Stimulated activated CD4-positive, alpha-beta T cell treated with anti-CD3 and anti-CD28 coated beads, Interleukin-2, amount 100 ng/mL, for 48 hours (primary cell): ENCODE results near the gene MRPS17.
A peak's percentile ranks its signal among the peaks of the same experiment; 100 is the strongest.
"Not testable (repeated sequence)": the region's sequence is repeated elsewhere in the genome, so short reads cannot be mapped to it uniquely, and the experiment has no call there.

Source experiments
- DNase-seq, 2 donors: peaks; one replicate each; pipeline ENCODE4 v3.0.0-alpha.2; 2020

The MRPS17 gene

DNA sequence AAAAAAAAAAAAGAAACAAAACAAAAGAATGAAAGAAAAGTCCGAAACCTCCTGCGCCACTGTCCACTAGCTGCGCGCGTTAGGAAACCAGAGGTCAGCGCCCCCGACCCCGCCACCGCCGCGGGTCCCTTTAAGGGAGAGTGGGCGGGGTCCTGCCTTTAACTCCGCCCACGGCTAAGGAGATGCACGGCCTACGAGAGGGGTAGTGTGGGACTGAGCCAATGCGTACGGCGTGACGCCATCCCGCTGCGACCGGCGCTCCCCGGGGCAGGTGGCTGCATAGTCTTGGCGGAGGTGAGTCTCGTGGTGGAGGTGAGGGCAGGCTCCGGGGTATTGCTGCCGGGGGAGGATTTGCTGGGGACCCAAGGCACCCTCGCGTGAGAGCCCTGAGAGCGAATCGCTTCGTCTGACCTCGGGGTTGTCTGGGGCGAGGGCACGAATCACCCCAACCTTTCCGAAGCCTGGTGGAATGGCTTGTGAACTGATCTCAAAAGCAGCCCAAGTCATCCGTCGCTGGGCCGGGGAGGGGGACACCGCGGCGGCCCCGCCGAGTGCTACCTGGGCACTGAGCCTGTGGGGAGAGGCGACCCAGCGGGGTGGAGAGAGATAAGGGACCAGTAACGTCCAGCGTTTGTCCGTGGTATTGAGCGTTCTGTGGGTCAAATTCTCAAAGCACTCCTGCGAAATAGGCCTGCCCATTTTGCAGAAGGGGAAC, at the start of gene MRPS17:
Gene MRPS17, plus strand, starts transcription at position 241 of the 715 bp plus-strand sequence. CDS start 1,319 bp downstream, outside the sequence.
- peak; percentile 84 to 89 for DNase-seq

GRCh38 chr7:55903985-55904759, 47.5 kb upstream of the MRPS17 start:
- DNase-seq = no peak

GRCh38 chr7:55912748-55913158, 38.9 kb upstream of the MRPS17 start:
- DNase-seq = no peak

DNA sequence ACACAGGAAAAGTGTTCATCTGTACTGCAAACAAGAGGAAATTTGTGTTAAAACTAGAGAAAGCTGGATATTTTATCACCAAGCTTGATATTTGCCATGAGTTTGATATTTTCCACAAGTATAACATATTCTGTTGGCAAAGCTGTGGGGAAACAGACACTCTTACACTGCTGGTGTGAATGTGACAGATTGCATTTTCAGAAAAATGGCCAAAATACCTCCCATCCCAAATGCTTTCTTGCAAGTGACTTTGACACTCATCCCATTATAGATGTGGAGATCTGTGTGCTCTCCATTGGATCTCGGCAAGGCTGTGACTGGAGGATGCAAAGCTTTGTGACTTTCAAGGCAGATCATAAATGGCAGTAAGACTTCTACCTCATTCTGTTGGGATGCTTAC, 33.9 kb upstream of the MRPS17 start:
- no peak for DNase-seq

GRCh38 chr7:55928006-55928767, 23.5 kb upstream of the MRPS17 start:
- DNase-seq = no peak

DNA sequence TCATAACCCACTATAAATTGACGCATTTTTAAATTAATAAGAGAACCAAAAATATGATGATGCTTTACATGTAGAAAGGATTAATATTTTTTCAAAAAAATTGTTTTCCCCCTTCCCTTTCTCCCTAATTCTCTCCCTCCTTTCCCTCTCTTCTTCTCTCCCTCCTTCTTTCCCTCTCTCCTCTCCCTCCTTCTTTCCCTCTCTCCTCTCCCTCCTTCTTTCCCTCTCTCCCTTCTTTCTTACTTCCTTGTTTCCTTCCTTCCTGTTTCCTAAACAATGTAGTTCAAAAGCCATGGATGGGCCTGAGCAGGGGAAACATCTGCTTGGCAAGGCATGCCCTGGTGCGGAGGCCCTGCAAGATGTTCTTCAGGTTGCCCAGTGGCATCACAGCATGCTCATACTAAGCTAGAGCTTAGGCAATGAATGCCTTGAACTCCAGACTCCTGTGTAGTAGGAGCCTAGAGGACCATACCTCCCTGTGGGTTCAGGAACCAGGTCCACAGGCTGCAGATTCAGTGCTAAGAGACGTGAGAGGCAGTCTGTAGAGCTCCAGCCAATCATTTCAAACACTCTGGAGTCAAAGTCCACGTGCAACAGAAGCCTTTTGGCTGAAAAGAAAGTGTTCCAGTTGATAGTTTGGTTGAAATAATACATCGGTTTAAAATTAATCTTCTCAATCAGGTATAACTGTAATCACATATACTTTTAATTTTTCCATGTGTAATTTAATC, 20.1 kb upstream of the MRPS17 start:
- DNase-seq = no peak

GRCh38 chr7:55939514-55940123, 12.1 kb upstream of the MRPS17 start:
- no peak for DNase-seq

- no peak for DNase-seq
These were observed 5.1 kb upstream of the MRPS17 start for GRCh38 chr7:55946545-55946944.

DNA sequence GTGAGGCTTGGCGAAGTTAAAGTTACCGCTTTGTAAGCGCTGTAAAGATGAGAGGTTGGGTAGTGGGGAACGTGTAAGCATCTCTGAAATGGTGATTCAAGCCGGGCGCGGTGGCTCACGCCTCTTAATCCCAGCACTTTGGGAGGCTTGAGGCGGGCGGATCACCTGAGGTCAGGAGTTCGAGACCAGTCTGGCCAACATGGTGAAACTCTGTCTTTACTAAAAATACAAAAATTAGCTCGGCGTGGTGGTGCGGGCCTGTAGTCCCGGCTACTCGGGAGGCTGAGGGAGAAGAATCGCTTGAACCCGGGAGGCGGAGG, 635 bp downstream of the MRPS17 start:
- DNase-seq = not testable (repeated sequence)

- DNase-seq = no peak
These were observed 2.2 kb downstream of the MRPS17 start for GRCh38 chr7:55953707-55954475.

DNA sequence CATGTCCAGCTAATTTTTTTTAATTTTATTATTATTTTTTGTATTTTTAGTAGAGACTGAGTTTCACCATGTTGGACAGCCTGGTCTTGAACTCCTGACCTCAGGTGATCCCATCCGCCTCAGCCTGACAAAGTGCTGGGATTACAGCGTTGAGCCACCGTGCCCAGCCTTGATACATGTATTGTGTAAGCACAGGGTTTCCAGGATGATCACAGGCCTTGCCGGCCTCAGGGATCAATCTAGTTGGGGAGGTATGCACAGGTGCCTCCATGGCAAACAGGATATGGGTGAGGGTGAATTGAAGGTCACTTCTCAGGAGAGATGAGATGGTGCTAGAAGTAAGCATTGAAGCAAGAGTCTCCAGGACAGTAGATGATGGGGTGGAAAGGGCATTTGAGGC, 5.5 kb downstream of the MRPS17 start:
- no peak for DNase-seq

- no peak for DNase-seq
These were observed 10.3 kb downstream of the MRPS17 start for GRCh38 chr7:55962014-55962413.

DNA sequence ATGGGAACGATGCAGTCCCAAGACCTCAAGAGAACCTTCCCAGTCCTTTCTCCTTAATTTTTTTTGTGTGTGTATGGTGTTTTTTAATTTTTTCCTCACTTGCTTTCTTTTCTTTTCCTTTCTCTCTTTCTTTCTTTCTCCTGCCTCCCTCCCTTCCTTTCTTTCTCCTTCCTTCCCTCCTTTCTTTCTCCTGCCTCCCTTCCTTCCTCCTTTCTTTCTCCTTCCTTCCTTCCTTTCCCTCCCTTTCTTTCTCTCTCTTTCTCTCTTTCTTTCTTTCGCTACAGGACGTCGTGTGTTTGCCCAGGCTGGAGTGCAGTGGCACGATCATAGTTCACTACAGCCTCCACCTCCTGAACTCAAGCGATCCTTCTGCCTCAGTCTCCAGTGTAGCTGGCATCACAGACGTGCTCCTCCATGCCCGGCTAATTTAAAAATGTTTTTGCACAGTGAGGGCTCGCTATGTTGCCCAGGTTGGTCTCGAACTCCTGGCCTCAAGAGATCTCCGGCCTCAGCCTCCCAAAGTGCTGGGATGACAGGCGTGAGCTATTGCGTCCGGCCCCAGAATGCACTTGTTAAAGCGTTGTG, 12.0 kb downstream of the MRPS17 start:
- DNase-seq = no peak

DNA sequence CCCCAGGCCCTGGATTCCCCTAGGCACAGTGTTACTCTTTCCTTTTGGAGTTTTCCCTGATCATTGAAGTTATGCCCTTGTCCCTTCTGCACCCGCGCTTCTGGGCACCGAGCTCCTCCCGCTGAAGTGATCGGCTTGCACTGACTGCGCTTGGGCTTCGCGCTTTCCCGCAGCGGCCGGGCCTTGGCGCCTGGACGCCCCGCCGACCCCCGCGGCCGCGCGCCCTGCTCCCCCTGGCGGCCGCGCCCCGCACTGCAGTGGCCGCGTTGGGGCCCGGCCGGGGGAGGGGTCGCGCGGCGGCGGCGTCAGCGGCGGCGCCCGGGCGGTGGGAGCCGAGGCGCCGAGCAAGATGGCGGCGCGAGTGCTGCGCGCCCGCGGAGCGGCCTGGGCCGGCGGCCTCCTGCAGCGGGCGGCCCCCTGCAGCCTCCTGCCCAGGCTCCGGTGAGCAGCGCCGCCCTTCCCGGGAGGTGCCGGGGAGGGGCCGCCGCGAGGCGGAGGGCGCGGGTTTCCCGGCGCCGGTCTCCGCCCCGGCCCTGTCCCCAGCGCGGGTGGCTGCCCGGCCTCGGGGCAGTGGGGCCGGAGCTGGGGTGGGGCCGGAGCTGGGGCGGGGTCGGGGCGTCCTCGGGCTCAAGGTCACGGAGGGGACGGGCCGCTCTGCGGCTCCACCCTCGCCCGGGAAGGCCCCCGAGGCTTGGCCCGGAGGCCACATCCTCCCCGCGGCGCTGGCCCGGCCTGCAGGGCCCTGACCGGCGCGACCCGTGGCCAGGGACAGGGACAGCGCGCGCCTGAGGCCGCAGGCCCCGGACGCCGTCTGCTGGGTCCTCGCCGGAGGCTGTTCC, 12.8 kb downstream of the MRPS17 start, which contains the start of gene NIPSNAP2:
Gene NIPSNAP2, plus strand, starts transcription at position 325 of the 839 bp plus-strand sequence. Its CDS starts 25 bp downstream, at position 350.
- peak; percentile 51 to 69 for DNase-seq

GRCh38 chr7:55965100-55965470, 13.4 kb downstream of the MRPS17 start:
- no peak for DNase-seq

DNA sequence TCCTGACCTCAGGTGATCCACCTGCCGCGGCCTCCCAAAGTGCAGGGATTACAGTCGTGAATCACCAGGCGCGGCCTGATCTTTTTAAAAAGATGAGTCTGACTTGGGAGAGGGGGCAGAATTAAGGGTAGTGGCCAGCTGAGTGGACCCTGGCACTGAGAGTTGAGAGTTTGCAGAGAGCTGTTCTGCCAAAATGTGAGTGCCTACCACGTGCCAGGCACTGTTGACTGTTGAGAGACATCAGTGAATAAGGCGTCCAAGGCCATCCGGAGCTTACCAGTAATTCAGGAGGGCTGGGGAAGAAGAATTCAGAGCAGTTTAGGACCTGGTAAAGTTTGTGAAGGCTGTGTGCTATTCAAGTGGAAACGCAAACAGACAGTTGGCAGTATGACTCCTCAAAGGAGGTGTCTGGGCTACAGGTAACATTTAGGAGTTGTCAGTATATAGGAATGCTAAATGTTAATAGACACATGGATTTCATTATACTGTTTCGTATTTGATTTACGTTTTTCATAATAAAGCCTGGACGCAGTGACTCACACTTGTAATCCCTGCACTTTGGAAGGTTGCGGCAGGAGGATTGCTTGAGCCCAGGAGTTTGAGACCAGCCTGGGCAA, 14.2 kb downstream of the MRPS17 start:
- no peak for DNase-seq

GRCh38 chr7:55966851-55967250, 15.2 kb downstream of the MRPS17 start:
- DNase-seq = no peak

- DNase-seq = no peak
These were observed 17.7 kb downstream of the MRPS17 start for GRCh38 chr7:55969391-55969790.

DNA sequence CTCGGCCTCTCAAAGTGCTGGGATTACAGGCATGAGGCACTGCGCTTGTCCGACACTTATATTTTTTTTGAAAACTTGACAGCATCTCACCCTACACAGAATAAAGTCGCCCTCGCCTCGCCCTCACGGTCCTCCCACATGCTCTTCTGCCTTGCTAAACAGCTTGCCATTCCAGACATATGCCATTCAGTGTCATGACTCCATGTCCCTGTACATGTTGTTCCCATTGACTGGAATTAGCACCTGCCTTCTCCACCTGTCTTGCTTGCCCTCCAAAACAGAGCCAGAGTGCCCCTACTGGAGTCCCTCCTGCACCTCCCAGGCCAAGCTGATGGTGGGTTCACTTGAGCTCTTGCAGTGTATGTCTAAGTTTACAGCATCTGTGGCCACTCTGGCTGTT, 18.9 kb downstream of the MRPS17 start:
- DNase-seq = no peak

GRCh38 chr7:55970978-55971377, 19.3 kb downstream of the MRPS17 start:
- DNase-seq = no peak
